Tibial nerve (tissue), 4 donors: ENCODE results near the gene RBKS. TPM values are rescaled to one million over a fixed set of nuclear protein-coding genes. Genes with fewer than 3 reads are reported as not detected.

Experiments
- DNase-seq, 2 donors: peaks; one replicate each; pipeline ENCODE4 v3.0.0-alpha.2; 2019; ENCODE audit warnings: low spot score in 2 of 2
- H3K27ac ChIP-seq, 4 donors: fragments of 200-600 bp; sonication (generic) in 3 of 4; one replicate each; pipeline ENCODE4 v1.5.1; 2017 to 2019; ENCODE audit warnings: mild to moderate bottlenecking in 1 of 4
- H3K27me3 ChIP-seq, 2 donors: fragments of 200-600 bp; sonication (generic) in 1 of 2; one replicate each; pipeline versions ENCODE4 v1.5.1 to v1.6.0; 2017 to 2019
- H3K36me3 ChIP-seq, 3 donors: fragments of 200-600 bp; sonication (generic); one replicate each; pipeline ENCODE4 v1.5.1; 2018 to 2019
- H3K4me1 ChIP-seq, 4 donors: fragments of 200-600 bp; sonication (generic) in 3 of 4; one replicate each; pipeline ENCODE4 v1.5.1; 2017 to 2019
- H3K4me3 ChIP-seq, 4 donors: fragments of 200-600 bp; sonication (generic) in 3 of 4; one replicate each; pipeline ENCODE4 v1.5.1; 2017 to 2019; ENCODE audit warnings: mild to moderate bottlenecking in 1 of 4, moderate library complexity in 1 of 4
- H3K9me3 ChIP-seq, 4 donors: fragments of 200-600 bp; sonication (generic) in 3 of 4; one replicate each; pipeline ENCODE4 v1.5.1; 2017 to 2019
- CTCF ChIP-seq, 5 experiments: fragments of 200-600 bp in 3 of 5; fragments of 450-650 bp in 2 of 5; sonication (generic) in 3 of 5; IDR thresholded peaks; one replicate each; pipeline ENCODE4 v1.5.1; 2016 to 2019; ENCODE audit warnings: antibody characterized with exemption in 5 of 5, mild to moderate bottlenecking in 3 of 5, moderate library complexity in 2 of 5
- EP300 ChIP-seq, 2 donors: sonication (generic); formaldehyde crosslinking; IDR thresholded peaks; one replicate each; pipeline ENCODE4 v1.6.1; 2017; ENCODE audit warnings: antibody characterized with exemption in 2 of 2, mild to moderate bottlenecking in 1 of 2
- POLR2A ChIP-seq, 2 donors: fragments of 450-650 bp; IDR thresholded peaks; one replicate each; pipeline ENCODE4 v1.6.1; 2017; ENCODE audit warnings: antibody characterized with exemption in 2 of 2, mild to moderate bottlenecking in 2 of 2, moderate library complexity in 2 of 2
- WGBS, 2 donors: methylation state at CpG; one replicate each; pipeline ENCODE4 v1.1.5; 2018; 5-methylcytosine and 5-hydroxymethylcytosine counted together
- total RNA-seq, 4 donors: library from RNA; depleted of rRNA; stranded (reverse); fragments of >200 nt; gene quantifications; one replicate each; pipeline ENCODE4 v1.1.0, GENCODE V29; 2016

Gene RBKS
- total RNA-seq, 4 donors from 2014 or later, result 1.2 to 8.1 (median 4.4) TPM

- H3K27me3 ChIP-seq, result no peaks in the 10 kb centered on the region
- WGBS, 2 donors, result 26 to 46% methylated on average over 4 of the region's 4 CpGs
- H3K4me3 ChIP-seq, result no peak overlapping the region
- DNase-seq, result no peak
- TF ChIP-seq CTCF (IDR thresholded peaks at IDR 0.05), result no peak
- peak; percentile 72 to 83 for TF ChIP-seq EP300 (IDR thresholded peaks at IDR 0.05)
- no peak for TF ChIP-seq POLR2A (IDR thresholded peaks at IDR 0.05)
- H3K9me3 ChIP-seq, result no peaks in the 10 kb centered on the region
- H3K27ac ChIP-seq, result peak overlapping the region in 2 of 4 donors; percentile 63 to 76
- peaks cover 0 to 28% (median 13%) of the 10 kb centered on the region in 4 donors for H3K4me1 ChIP-seq
- H3K36me3 ChIP-seq, result peaks cover 0 to under 1% (median 0%) of the 10 kb centered on the region in 3 donors
Observed at GRCh38 chr2:27920148-27920885, 30.1 kb upstream of the RBKS start.

DNA sequence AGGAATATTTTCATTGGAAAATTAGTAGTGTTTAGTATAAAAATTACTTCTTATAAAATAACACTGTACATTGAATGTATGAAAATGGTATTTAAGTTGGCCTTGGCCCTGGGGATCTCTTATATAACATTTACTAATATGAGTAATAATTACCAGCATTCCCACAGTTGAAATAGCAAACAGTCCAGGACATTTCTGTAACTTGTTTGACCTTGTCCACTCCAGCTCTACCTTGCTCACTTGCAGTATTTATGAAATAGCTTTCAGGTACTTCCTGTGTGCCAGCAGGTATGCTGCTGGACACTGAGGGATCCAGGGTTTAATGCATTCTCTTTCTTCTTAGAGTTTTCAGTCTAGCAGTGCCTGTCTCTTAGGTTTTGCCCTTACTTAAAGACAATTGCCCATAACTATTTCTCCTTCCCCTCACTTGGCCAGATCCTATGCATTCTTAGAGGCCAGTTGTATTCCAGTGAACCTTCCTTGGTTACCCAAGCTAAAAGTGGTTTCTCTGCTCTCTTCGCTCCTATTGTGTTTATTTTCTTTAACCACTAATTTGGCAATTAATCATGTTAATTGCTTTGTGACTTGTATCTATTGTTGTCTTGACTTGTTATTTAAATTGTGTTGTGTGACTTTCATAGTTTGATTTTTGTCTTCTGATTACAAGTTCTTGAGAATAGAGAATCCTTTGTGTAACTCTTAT is 26.3 kb upstream of the RBKS start:
- TF ChIP-seq CTCF (IDR thresholded peaks at IDR 0.05) (no peak), EP300 (IDR thresholded peaks at IDR 0.05) (no peak), POLR2A (IDR thresholded peaks at IDR 0.05) (no peak)
- H3K27ac ChIP-seq, result peak overlapping the region in 3 of 4 donors; percentile 11 to 80 (median 79)
- H3K36me3 ChIP-seq, result no peaks in the 10 kb centered on the region
- no peaks in the 10 kb centered on the region for H3K9me3 ChIP-seq
- 55 to 60% methylated on average over 1 of the region's 1 CpG for WGBS, 2 donors
- no peak overlapping the region for H3K4me3 ChIP-seq
- peaks cover 0 to 58% (median 23%) of the 10 kb centered on the region in 4 donors for H3K4me1 ChIP-seq
- no peak for DNase-seq
- H3K27me3 ChIP-seq, result no peaks in the 10 kb centered on the region

- Histone ChIP-seq H3K27ac (peak overlapping the region; percentile 11 to 80 (median 54)), H3K4me1 (peaks cover 0 to 57% (median 22%) of the 10 kb centered on the region in 4 donors), H3K27me3 (no peaks in the 10 kb centered on the region), H3K4me3 (no peak overlapping the region), H3K36me3 (no peaks in the 10 kb centered on the region), H3K9me3 (no peaks in the 10 kb centered on the region)
- TF ChIP-seq EP300 (IDR thresholded peaks at IDR 0.05) (no peak), CTCF (IDR thresholded peaks at IDR 0.05) (no peak), POLR2A (IDR thresholded peaks at IDR 0.05) (no peak)
- no peak for DNase-seq
Observed at GRCh38 chr2:27915874-27916273, 25.7 kb upstream of the RBKS start.

GRCh38 chr2:27915191-27915590 is 25.0 kb upstream of the RBKS start:
- H3K9me3 ChIP-seq, result no peaks in the 10 kb centered on the region
- peak overlapping the region; percentile 52 to 80 (median 67) for H3K27ac ChIP-seq
- no peaks in the 10 kb centered on the region for H3K36me3 ChIP-seq
- H3K4me3 ChIP-seq, result no peak overlapping the region
- H3K4me1 ChIP-seq, result peaks cover 0 to 50% (median 21%) of the 10 kb centered on the region in 4 donors
- WGBS, 2 donors, result 40 to 43% methylated on average over 5 of the region's 5 CpGs
- peak; percentile 79 to 83 for TF ChIP-seq EP300 (IDR thresholded peaks at IDR 0.05)
- no peak for TF ChIP-seq CTCF (IDR thresholded peaks at IDR 0.05)
- H3K27me3 ChIP-seq, result no peaks in the 10 kb centered on the region
- DNase-seq, result no peak

DNA sequence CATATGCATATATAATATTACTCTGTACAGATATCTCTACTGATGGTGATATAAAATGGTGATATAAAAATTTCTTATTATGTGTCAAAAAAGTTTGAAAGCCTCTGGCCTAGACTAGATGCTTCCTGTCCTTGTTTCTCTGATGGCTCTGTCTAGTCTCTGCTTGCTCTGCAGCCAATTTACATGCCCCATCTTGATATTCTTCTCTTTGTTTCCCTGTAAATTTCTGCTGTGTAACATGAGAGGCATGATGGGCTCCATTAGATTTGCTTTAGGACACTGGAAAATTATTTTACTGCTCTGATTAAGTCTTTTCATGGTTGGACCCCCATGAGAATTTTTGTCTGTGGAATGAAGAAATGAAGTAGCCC is 24.6 kb upstream of the RBKS start:
- no peaks in the 10 kb centered on the region for H3K27me3 ChIP-seq
- H3K36me3 ChIP-seq, result no peaks in the 10 kb centered on the region
- no peak for TF ChIP-seq EP300 (IDR thresholded peaks at IDR 0.05)
- no peak for TF ChIP-seq CTCF (IDR thresholded peaks at IDR 0.05)
- TF ChIP-seq POLR2A (IDR thresholded peaks at IDR 0.05), result no peak
- peak overlapping the region; percentile 52 to 80 (median 67) for H3K27ac ChIP-seq
- H3K9me3 ChIP-seq, result no peaks in the 10 kb centered on the region
- peaks cover 0 to 47% (median 21%) of the 10 kb centered on the region in 4 donors for H3K4me1 ChIP-seq
- no peak overlapping the region for H3K4me3 ChIP-seq
- no peak for DNase-seq
